Erythroblast (primary cell): Measurements from ENCODE around the gene TXNDC11.

ENCODE experiments used
- GATA1 ChIP-seq: IDR thresholded peaks from 2 replicates; pipeline ENCODE4 v1.6.1; 2011; ENCODE audit warnings: low read depth, mild to moderate bottlenecking, control low read depth, low read length, moderate library complexity
- POLR2A ChIP-seq: IDR thresholded peaks from 2 replicates; pipeline ENCODE4 v1.6.1; 2011; ENCODE audit warnings: mild to moderate bottlenecking, low read length

GRCh38 chr16:11752856-11753255 lies 10.2 kb upstream of the TXNDC11 start:
- TF ChIP-seq POLR2A = no peak
- TF ChIP-seq GATA1 = no peak
